A549 (cell line): ENCODE measurements around the gene SLC25A11. TPM values are rescaled to one million over a fixed set of nuclear protein-coding genes. Genes with fewer than 3 reads are reported as not detected.

Experiments used
- ATAC-seq, 2 experiments: fragments of 200-7000 bp in 1 of 2; fragments of >200 bp in 1 of 2; cut with Nextera tagmentation in 1 of 2; cut with Tn5 transposase in 1 of 2; 3 replicates each; pipeline versions ENCODE4 v1.8.0 to v1.9.1; 2018 to 2020; ENCODE audit warnings: mild to moderate bottlenecking in 1 of 2, moderate library complexity in 1 of 2
- CTCF ChIA-PET: fragments of 300-600 bp; sonication (Branson Sonifier 250); formaldehyde crosslinking; extraction: SDS; loops from one replicate; lab custom pipeline; 2021; ENCODE audit warnings: antibody characterized with exemption, inconsistent platforms; lab: Yijun Ruan, JAX
- POLR2A ChIA-PET: fragments of 350-600 bp; formaldehyde crosslinking; extraction: SDS; loops from one replicate; lab custom pipeline; 2021; ENCODE audit warnings: antibody characterized with exemption, inconsistent platforms; lab: Yijun Ruan, JAX
- DNase-seq, 2 experiments: peaks; one replicate each; pipeline versions ENCODE4 v3.0.0 to v3.0.0-alpha.2; 2011 to 2016; ENCODE audit warnings: low read depth in 1 of 2, low spot score in 1 of 2
- FAIRE-seq: peaks from 2 replicates; lab custom pipeline; 2011; peaks lifted over from hg19 to GRCh38; lab: Jason Lieb, UNC
- H3K27ac ChIP-seq, 2 experiments: fragments of >200 bp; sonication (Bioruptor Twin); formaldehyde crosslinking; 3 replicates each; pipeline ENCODE4 v1.5.1; 2016 to 2017
- H3K4me1 ChIP-seq: fragments of >200 bp; sonication (Bioruptor Twin); formaldehyde crosslinking; 3 replicates; pipeline ENCODE4 v1.6.1; 2016
- H3K4me2 ChIP-seq: fragments of >200 bp; sonication (Bioruptor Twin); formaldehyde crosslinking; 3 replicates; pipeline ENCODE4 v1.6.1; 2016
- H3K4me3 ChIP-seq: fragments of >200 bp; sonication (Bioruptor Twin); formaldehyde crosslinking; 3 replicates; pipeline ENCODE4 v1.5.1; 2016
- H3K9me3 ChIP-seq: fragments of >200 bp; sonication (Bioruptor Twin); formaldehyde crosslinking; 3 replicates; pipeline ENCODE4 v1.6.1; 2016
- ATOH8 ChIP-seq: fragments of 250-450 bp; sonication (Bioruptor Pico); IDR thresholded peaks from 2 replicates; pipeline ENCODE4 v1.5.0; 2020; ENCODE audit warnings: low read depth, mild to moderate bottlenecking, moderate library complexity
- CHD2 ChIP-seq: fragments of 150-350 bp; IDR thresholded peaks from 2 replicates; pipeline ENCODE4 v1.6.1; 2014; ENCODE audit warnings: low read length; ENCODE audit not compliant: partially characterized antibody
- CTCF ChIP-seq: fragments of >200 bp; sonication (Bioruptor Twin); formaldehyde crosslinking; IDR thresholded peaks from 3 replicates; pipeline ENCODE4 v1.5.1; 2016
- ELK1 ChIP-seq: fragments of 150-350 bp; IDR thresholded peaks from 2 replicates; pipeline ENCODE4 v1.6.1; 2014; ENCODE audit warnings: low read depth, mild to moderate bottlenecking, low read length
- ESRRA ChIP-seq: fragments of 150-350 bp; IDR thresholded peaks from 2 replicates; pipeline ENCODE4 v1.6.1; 2014; ENCODE audit warnings: mild to moderate bottlenecking, low read length, borderline replicate concordance
- FOSB ChIP-seq: fragments of 250-450 bp; sonication (Bioruptor Pico); IDR thresholded peaks from 2 replicates; pipeline ENCODE4 v1.5.0; 2020; ENCODE audit warnings: mild to moderate bottlenecking, moderate library complexity
- FOXS1 ChIP-seq: fragments of 250-450 bp; sonication (Bioruptor Pico); IDR thresholded peaks from 2 replicates; pipeline ENCODE4 v1.5.0; 2020; ENCODE audit warnings: mild to moderate bottlenecking, moderate library complexity
- HMGXB4 ChIP-seq: fragments of 250-450 bp; sonication (Bioruptor Pico); IDR thresholded peaks from 2 replicates; pipeline ENCODE4 v1.5.0; 2021; ENCODE audit warnings: mild to moderate bottlenecking, moderate library complexity, borderline replicate concordance
- HOXA7 ChIP-seq: fragments of 250-450 bp; sonication (Bioruptor Pico); IDR thresholded peaks from 2 replicates; pipeline ENCODE4 v1.5.0; 2020; ENCODE audit warnings: mild to moderate bottlenecking, moderate library complexity
- HOXB13 ChIP-seq: fragments of 250-450 bp; sonication (Bioruptor Pico); IDR thresholded peaks from 2 replicates; pipeline ENCODE4 v1.5.0; 2020; ENCODE audit warnings: low read depth, mild to moderate bottlenecking, moderate library complexity
- KDM1A ChIP-seq: fragments of 200-600 bp; sonication (generic); IDR thresholded peaks from 2 replicates; pipeline ENCODE4 v1.6.1; 2016; ENCODE audit warnings: low read depth, mild to moderate bottlenecking
- NR3C1 ChIP-seq: fragments of >200 bp; sonication (Bioruptor Twin); formaldehyde crosslinking; IDR thresholded peaks from 3 replicates; pipeline ENCODE4 v1.6.1; 2017
- PHF8 ChIP-seq: fragments of 200-600 bp; sonication (generic); IDR thresholded peaks from 2 replicates; pipeline ENCODE4 v1.6.1; 2016; ENCODE audit warnings: low read depth, mild to moderate bottlenecking, antibody characterized with exemption, moderate library complexity, borderline replicate concordance
- RARB ChIP-seq: fragments of 250-450 bp; sonication (Bioruptor Pico); IDR thresholded peaks from 2 replicates; pipeline ENCODE4 v1.8.0; 2021; ENCODE audit warnings: mild to moderate bottlenecking, moderate library complexity
- RFX5 ChIP-seq: fragments of 450-650 bp; IDR thresholded peaks from 2 replicates; pipeline ENCODE4 v1.7.1; 2014; ENCODE audit warnings: antibody characterized with exemption, mild to moderate bottlenecking, moderate library complexity
- SMC3 ChIP-seq: fragments of >200 bp; sonication (Bioruptor Twin); formaldehyde crosslinking; IDR thresholded peaks from 3 replicates; pipeline ENCODE4 v1.6.1; 2018; ENCODE audit warnings: inconsistent platforms
- TFCP2L1 ChIP-seq: fragments of 250-450 bp; sonication (Bioruptor Pico); IDR thresholded peaks from 2 replicates; pipeline ENCODE4 v1.5.0; 2021; ENCODE audit warnings: mild to moderate bottlenecking
- TP53 ChIP-seq: fragments of 250-450 bp; sonication (Bioruptor Pico); IDR thresholded peaks from 2 replicates; pipeline ENCODE4 v1.5.0; 2021; ENCODE audit warnings: mild to moderate bottlenecking, moderate library complexity
- USF2 ChIP-seq: fragments of 450-650 bp; IDR thresholded peaks from 2 replicates; pipeline ENCODE4 v1.6.1; 2014; ENCODE audit warnings: antibody characterized with exemption
- ZC3H11A ChIP-seq: fragments of 450-650 bp; IDR thresholded peaks from 2 replicates; pipeline ENCODE4 v1.6.1; 2014; ENCODE audit warnings: antibody characterized with exemption, mild to moderate bottlenecking
- ZSCAN20 ChIP-seq: fragments of 250-450 bp; sonication (Bioruptor Pico); IDR thresholded peaks from 2 replicates; pipeline ENCODE4 v1.8.0; 2022; ENCODE audit warnings: mild to moderate bottlenecking, moderate library complexity
- WGBS: methylation state at CpG from one replicate; pipeline ENCODE4 v1.1.6; 2017; ENCODE audit errors: missing lambda C conversion rate; 5-methylcytosine and 5-hydroxymethylcytosine counted together
- polyA plus RNA-seq, 4 experiments: library from polyadenylated mRNA; depleted of rRNA in 3 of 4; stranded (reverse); fragments of >200 nt; fragmentation: RNase III in 1 of 4; extraction: RNeasy Plus Mini Kit Qiagen cat#74134 plus additional on column Dnase treatment in 1 of 4; gene quantifications; 2 replicates in 3 of 4; 3 replicates in 1 of 4; pipeline ENCODE4 v1.2.3, GENCODE V29; 2011 to 2017

Gene SLC25A11
- polyA plus RNA-seq, 2 of the 4 experiments (the other 2 are of a cell fraction), result 60.2 to 69.2 TPM

- DNase-seq, result no peak
- WGBS, result 1% methylated on average over 10 of the region's 16 CpGs
- Histone ChIP-seq H3K27ac (peak overlapping the region; percentile 89 to 93), H3K9me3 (no peaks in the 10 kb centered on the region), H3K4me1 (peaks cover 44% of the 10 kb centered on the region), H3K4me2 (peak overlapping the region; percentile 94), H3K4me3 (peak overlapping the region; percentile 85)
- ATAC-seq, result no peak
- TF ChIP-seq TP53 (CRISPR knock-in tag), result 0 out of 2 replicates have a peak, but pooled peaks have one; percentile 50
- TF ChIP-seq PHF8, result no peak; the same call in 1 of the 2 replicates
- TF ChIP-seq SMC3, result no peak
- TF ChIP-seq ZSCAN20 (CRISPR knock-in tag), result no peak
- no peak for TF ChIP-seq ELK1
- CTCF ChIA-PET, result interaction anchor here (0.5 to 3.5 kb wide), 16 partner anchors 10 to 149 kb away, joined by 3 to 33 read pairs (median 6); partner anchors contain the start of genes CAMTA2, CHRNE and SPAG7
- FAIRE-seq, result no peak
- POLR2A ChIA-PET, result interaction anchor here (0.6 to 3.2 kb wide), 19 partner anchors 8 to 230 kb away, joined by 3 to 83 read pairs (median 6); partner anchors contain the start of genes ARRB2, CAMTA2, CHRNE and ENO3
Observed at GRCh38 chr17:4939546-4939795, 375 bp downstream of the SLC25A11 start.

- CTCF ChIA-PET, result interaction anchor here (0.5 to 3.5 kb wide), 16 partner anchors 10 to 149 kb away, joined by 3 to 33 read pairs (median 6); partner anchors contain the start of genes CAMTA2, CHRNE and SPAG7
- ATAC-seq (no peak), FAIRE-seq (no peak), DNase-seq (no peak)
- POLR2A ChIA-PET, result interaction anchor here (1.0 to 3.2 kb wide), 9 partner anchors 11 to 207 kb away, joined by 3 to 83 read pairs (median 6); partner anchors contain the start of genes ENO3, PFN1 and SPAG7
- Histone ChIP-seq H3K4me1 (peaks cover 38% of the 10 kb centered on the region), H3K27ac (peak overlapping the region; percentile 89 to 93), H3K4me3 (peak overlapping the region; percentile 85), H3K9me3 (no peaks in the 10 kb centered on the region), H3K4me2 (peak overlapping the region; percentile 94)
- TF ChIP-seq HOXB13 (CRISPR knock-in tag) (no peak), TFCP2L1 (no peak), RARB (CRISPR knock-in tag) (no peak), FOSB (CRISPR knock-in tag) (no peak), FOXS1 (no peak), RFX5 (no peak), ESRRA (no peak), HOXA7 (CRISPR knock-in tag) (no peak), CTCF (no peak), HMGXB4 (CRISPR knock-in tag) (no peak)
- 69% methylated on average over 19 of the region's 19 CpGs for WGBS
Observed at GRCh38 chr17:4938688-4939545, 929 bp downstream of the SLC25A11 start.

- TF ChIP-seq TFCP2L1 (no peak), CHD2 (no peak), KDM1A (no peak), NR3C1 (no peak), ATOH8 (CRISPR knock-in tag) (no peak), ZC3H11A (no peak), HOXB13 (CRISPR knock-in tag) (no peak), FOXS1 (no peak), USF2 (no peak)
- peak overlapping the region in 1 of 2 experiments; percentile 89; a peak in 2 of 6 replicates for H3K27ac ChIP-seq
- H3K4me3 ChIP-seq, result no peak overlapping the region
- ATAC-seq, result no peak
- 94% methylated on average over 11 of the region's 11 CpGs for WGBS
- peaks cover 30% of the 10 kb centered on the region for H3K4me1 ChIP-seq
- no peaks in the 10 kb centered on the region for H3K9me3 ChIP-seq
- ChIA-PET CTCF (interaction anchor here (2.6 to 3.5 kb wide), 3 partner anchors 14 to 43 kb away, joined by 13 to 14 read pairs (median 14); no protein-coding TSS in a partner anchor), POLR2A (interaction anchor here (2.9 kb wide), 1 partner anchor 29 kb away, joined by 17 read pairs; no protein-coding TSS in a partner anchor)
- no peak for DNase-seq
- no peak for FAIRE-seq
- H3K4me2 ChIP-seq, result peak overlapping the region; percentile 94; the same call in 2 of the 3 replicates
Observed at GRCh38 chr17:4938069-4938491, 1.8 kb downstream of the SLC25A11 start.
